ENCODE measurements around the gene GNG12.

DNA sequence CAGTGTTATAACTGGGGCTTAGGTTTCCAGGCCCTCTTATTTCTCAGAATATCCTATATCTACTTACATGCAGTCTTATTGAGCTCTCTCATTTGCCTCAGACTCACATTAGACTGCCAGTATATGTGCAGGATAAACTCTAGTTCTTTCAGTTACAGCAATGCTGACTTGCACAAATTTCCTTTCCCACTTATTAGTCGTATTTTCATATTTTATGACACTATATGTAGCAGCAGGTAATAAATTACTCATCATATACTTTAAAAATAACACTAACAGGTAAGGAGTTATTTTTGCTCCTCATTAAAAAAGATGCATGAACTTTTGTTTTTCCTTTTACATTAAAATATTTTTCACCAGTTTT, 82.6 kb downstream of the GNG12 start:
- TF ChIP-seq, protein P1, sequence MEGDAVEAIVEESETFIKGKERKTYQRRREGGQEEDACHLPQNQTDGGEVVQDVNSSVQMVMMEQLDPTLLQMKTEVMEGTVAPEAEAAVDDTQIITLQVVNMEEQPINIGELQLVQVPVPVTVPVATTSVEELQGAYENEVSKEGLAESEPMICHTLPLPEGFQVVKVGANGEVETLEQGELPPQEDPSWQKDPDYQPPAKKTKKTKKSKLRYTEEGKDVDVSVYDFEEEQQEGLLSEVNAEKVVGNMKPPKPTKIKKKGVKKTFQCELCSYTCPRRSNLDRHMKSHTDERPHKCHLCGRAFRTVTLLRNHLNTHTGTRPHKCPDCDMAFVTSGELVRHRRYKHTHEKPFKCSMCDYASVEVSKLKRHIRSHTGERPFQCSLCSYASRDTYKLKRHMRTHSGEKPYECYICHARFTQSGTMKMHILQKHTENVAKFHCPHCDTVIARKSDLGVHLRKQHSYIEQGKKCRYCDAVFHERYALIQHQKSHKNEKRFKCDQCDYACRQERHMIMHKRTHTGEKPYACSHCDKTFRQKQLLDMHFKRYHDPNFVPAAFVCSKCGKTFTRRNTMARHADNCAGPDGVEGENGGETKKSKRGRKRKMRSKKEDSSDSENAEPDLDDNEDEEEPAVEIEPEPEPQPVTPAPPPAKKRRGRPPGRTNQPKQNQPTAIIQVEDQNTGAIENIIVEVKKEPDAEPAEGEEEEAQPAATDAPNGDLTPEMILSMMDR (IDR thresholded peaks at IDR 0.05), result no peak
- no peak for TF ChIP-seq POLR2A (IDR thresholded peaks at IDR 0.05)
